Osteoblast (primary cell): ENCODE measurements around the gene ALDH18A1. TPM values are rescaled to one million over a fixed set of nuclear protein-coding genes. Genes with fewer than 3 reads are reported as not detected.

Experiments used
- DNase-seq: peaks from one replicate; pipeline ENCODE4 v3.0.0; 2011; ENCODE audit warnings: low spot score, mixed read lengths; ENCODE audit not compliant: insufficient read length; ENCODE audit errors: missing footprints
- H2AFZ ChIP-seq: 2 replicates; pipeline ENCODE4 v1.6.0; 2011; ENCODE audit warnings: mild to moderate bottlenecking, low read length
- H3K27ac ChIP-seq: 2 replicates; pipeline ENCODE4 v1.5.1; 2011; ENCODE audit warnings: mild to moderate bottlenecking, low read depth, low read length, moderate library complexity
- H3K27me3 ChIP-seq: 2 replicates; pipeline ENCODE4 v1.6.0; 2012; ENCODE audit warnings: mild to moderate bottlenecking, control low read depth, inconsistent platforms, low read length, moderate library complexity; ENCODE audit not compliant: insufficient read depth
- H3K36me3 ChIP-seq: 2 replicates; pipeline ENCODE4 v1.5.1; 2011; ENCODE audit warnings: mild to moderate bottlenecking, low read length, control low read depth, moderate library complexity; ENCODE audit not compliant: insufficient read depth
- H3K4me1 ChIP-seq: 2 replicates; pipeline ENCODE4 v1.5.1; 2011; ENCODE audit warnings: mild to moderate bottlenecking, low read length, control low read depth, moderate library complexity; ENCODE audit not compliant: insufficient read depth
- H3K4me2 ChIP-seq: 2 replicates; pipeline ENCODE4 v1.6.0; 2011; ENCODE audit warnings: mild to moderate bottlenecking, low read length; ENCODE audit not compliant: insufficient read depth
- H3K4me3 ChIP-seq: fragments of 200-600 bp; sonication (generic); 3 replicates; pipeline ENCODE4 v1.5.1; 2012; ENCODE audit warnings: mild to moderate bottlenecking, low read length, inconsistent platforms; ENCODE audit not compliant: insufficient read depth
- H3K79me2 ChIP-seq: 2 replicates; pipeline ENCODE4 v1.6.0; 2012; ENCODE audit warnings: mild to moderate bottlenecking, low read length, control low read depth, inconsistent platforms; ENCODE audit not compliant: insufficient read depth
- H3K9me3 ChIP-seq: 2 replicates; pipeline ENCODE4 v1.5.1; 2011; ENCODE audit warnings: low read depth, low read length, control low read depth
- H4K20me1 ChIP-seq: 2 replicates; pipeline ENCODE4 v1.6.0; 2012; ENCODE audit warnings: mild to moderate bottlenecking, low read length, control low read depth; ENCODE audit not compliant: insufficient read depth
- CTCF ChIP-seq: IDR thresholded peaks from 2 replicates; pipeline ENCODE4 v1.5.1; 2011; ENCODE audit warnings: mild to moderate bottlenecking, low read depth, low read length, moderate library complexity; ENCODE audit errors: extremely low read depth
- total RNA-seq: library from RNA; depleted of rRNA; stranded (reverse); fragments of >200 nt; gene quantifications from 2 replicates; pipeline ENCODE4 v1.2.3, GENCODE V29; 2012

The ALDH18A1 gene
- total RNA-seq, 1 donor = 98.4 TPM

GRCh38 chr10:95693668-95694534 lies 37.4 kb upstream of the ALDH18A1 start, which contains the start of gene TCTN3:
TCTN3 (minus strand) TSS chr10:95693927; CDS start chr10:95693899, 28 bp downstream.
- peak within 1 kb of the TSS; percentile 89 for H3K4me2 ChIP-seq

GRCh38 chr10:95693071-95693667 lies 36.7 kb upstream of the ALDH18A1 start:
- Histone ChIP-seq H3K79me2 (peaks cover 41% of the 10 kb centered on the region), H4K20me1 (no peaks in the 10 kb centered on the region), H3K27me3 (no peaks in the 10 kb centered on the region), H2AFZ (peak overlapping the region; percentile 96), H3K27ac (peak overlapping the region; percentile 86), H3K4me1 (peaks cover 12% of the 10 kb centered on the region), H3K4me3 (peak overlapping the region; percentile 88), H3K4me2 (peak overlapping the region; percentile 89), H3K9me3 (no peaks in the 10 kb centered on the region), H3K36me3 (peaks cover 18% of the 10 kb centered on the region)
- no peak for DNase-seq
- no peak for TF ChIP-seq CTCF

More at GRCh38 chr10:95693668-95694534, 37.4 kb upstream of the ALDH18A1 start, which contains the start of gene TCTN3:
- Histone ChIP-seq H4K20me1 (no peaks in the 10 kb centered on the region), H3K79me2 (peaks cover 38% of the 10 kb centered on the region), H3K36me3 (peaks cover 12% of the 10 kb centered on the region), H3K27me3 (no peaks in the 10 kb centered on the region), H2AFZ (peak within 1 kb of the TSS; percentile 96), H3K4me1 (peaks cover 12% of the 10 kb centered on the region), H3K4me3 (peak within 1 kb of the TSS; percentile 88), H3K9me3 (no peaks in the 10 kb centered on the region), H3K27ac (peak within 1 kb of the TSS; percentile 86)
- peak; percentile 96 for DNase-seq
- peak; percentile 99 for TF ChIP-seq CTCF

- DNase-seq = no peak
- Histone ChIP-seq H3K4me3 (no peak overlapping the region), H3K36me3 (peaks cover 33% of the 10 kb centered on the region), H3K4me1 (peaks cover 12% of the 10 kb centered on the region), H3K27ac (no peak overlapping the region), H4K20me1 (no peaks in the 10 kb centered on the region), H3K4me2 (no peak overlapping the region), H3K79me2 (peaks cover 41% of the 10 kb centered on the region), H2AFZ (no peak overlapping the region), H3K9me3 (no peaks in the 10 kb centered on the region), H3K27me3 (no peaks in the 10 kb centered on the region)
- TF ChIP-seq CTCF = no peak
These were observed 34.8 kb upstream of the ALDH18A1 start for GRCh38 chr10:95691281-95691680.

GRCh38 chr10:95688648-95689047 lies 32.1 kb upstream of the ALDH18A1 start:
- no peaks in the 10 kb centered on the region for H3K9me3 ChIP-seq
- H3K27me3 ChIP-seq = no peaks in the 10 kb centered on the region
- no peak overlapping the region for H3K4me2 ChIP-seq
- peaks cover 59% of the 10 kb centered on the region for H3K36me3 ChIP-seq
- H3K4me1 ChIP-seq = peaks cover 12% of the 10 kb centered on the region
- no peak for DNase-seq
- no peaks in the 10 kb centered on the region for H4K20me1 ChIP-seq
- H3K79me2 ChIP-seq = peaks cover 40% of the 10 kb centered on the region
- no peak overlapping the region for H3K27ac ChIP-seq
- no peak overlapping the region for H3K4me3 ChIP-seq
- no peak overlapping the region for H2AFZ ChIP-seq
- no peak for TF ChIP-seq CTCF
